ENCODE measurements around the gene ARMC3.

Gene ARMC3

DNA sequence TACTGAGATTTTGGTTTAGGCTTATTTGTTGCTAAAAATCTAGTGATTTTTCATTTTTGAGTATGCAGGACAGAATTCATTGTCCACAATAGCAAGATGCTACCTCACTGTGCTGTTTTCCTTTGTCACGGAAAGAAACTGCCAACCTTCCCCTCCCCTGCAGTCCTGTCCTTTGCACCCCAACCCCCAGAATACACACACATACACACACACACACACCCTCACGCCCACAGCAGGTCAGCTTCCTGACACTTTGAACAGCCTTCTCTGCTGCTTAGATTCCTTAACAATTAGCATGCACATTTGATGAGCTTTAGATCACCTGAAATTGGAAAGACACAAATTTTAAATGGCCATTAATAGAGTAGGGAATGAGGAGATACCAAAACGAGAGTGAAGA, 32.1 kb downstream of the ARMC3 start:
- ATAC-seq: no peak

DNA sequence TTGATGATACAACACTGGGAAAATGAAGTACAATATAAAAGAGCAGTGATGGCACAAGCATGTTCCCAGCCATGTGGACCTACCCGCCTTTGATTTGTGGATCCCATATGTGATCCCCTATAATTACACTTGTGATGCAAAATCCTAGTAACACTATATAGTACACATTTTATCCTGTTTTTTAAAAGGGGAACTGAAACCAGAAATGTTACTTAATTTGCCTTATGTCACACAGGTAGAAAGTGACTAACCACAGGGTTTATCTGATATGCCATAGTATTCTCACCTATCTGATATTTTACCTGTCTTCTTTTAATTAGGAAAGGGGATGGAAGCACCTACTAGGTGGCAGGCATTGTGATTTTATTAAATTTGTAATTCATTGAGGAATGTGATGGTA, 35.0 kb downstream of the ARMC3 start:
- ATAC-seq: no peak
- TF ChIP-seq ZC3H10 (CRISPR knock-in tag; IDR thresholded peaks at IDR 0.05): no peak
- no peak for TF ChIP-seq ZNF565 (CRISPR knock-in tag; conservative IDR thresholded peaks at IDR 0.05; ENCODE audit: low read depth)
- TF ChIP-seq PPARA (CRISPR knock-in tag; IDR thresholded peaks at IDR 0.05; ENCODE audit: borderline replicate concordance): no peak
- TF ChIP-seq, protein P1, sequence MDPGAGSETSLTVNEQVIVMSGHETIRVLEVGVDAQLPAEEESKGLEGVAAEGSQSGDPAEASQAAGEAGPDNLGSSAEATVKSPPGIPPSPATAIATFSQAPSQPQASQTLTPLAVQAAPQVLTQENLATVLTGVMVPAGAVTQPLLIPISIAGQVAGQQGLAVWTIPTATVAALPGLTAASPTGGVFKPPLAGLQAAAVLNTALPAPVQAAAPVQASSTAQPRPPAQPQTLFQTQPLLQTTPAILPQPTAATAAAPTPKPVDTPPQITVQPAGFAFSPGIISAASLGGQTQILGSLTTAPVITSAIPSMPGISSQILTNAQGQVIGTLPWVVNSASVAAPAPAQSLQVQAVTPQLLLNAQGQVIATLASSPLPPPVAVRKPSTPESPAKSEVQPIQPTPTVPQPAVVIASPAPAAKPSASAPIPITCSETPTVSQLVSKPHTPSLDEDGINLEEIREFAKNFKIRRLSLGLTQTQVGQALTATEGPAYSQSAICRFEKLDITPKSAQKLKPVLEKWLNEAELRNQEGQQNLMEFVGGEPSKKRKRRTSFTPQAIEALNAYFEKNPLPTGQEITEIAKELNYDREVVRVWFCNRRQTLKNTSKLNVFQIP (CRISPR knock-in tag; IDR thresholded peaks at IDR 0.05; ENCODE audit: borderline replicate concordance, low read depth): no peak
- TF ChIP-seq, protein P2, sequence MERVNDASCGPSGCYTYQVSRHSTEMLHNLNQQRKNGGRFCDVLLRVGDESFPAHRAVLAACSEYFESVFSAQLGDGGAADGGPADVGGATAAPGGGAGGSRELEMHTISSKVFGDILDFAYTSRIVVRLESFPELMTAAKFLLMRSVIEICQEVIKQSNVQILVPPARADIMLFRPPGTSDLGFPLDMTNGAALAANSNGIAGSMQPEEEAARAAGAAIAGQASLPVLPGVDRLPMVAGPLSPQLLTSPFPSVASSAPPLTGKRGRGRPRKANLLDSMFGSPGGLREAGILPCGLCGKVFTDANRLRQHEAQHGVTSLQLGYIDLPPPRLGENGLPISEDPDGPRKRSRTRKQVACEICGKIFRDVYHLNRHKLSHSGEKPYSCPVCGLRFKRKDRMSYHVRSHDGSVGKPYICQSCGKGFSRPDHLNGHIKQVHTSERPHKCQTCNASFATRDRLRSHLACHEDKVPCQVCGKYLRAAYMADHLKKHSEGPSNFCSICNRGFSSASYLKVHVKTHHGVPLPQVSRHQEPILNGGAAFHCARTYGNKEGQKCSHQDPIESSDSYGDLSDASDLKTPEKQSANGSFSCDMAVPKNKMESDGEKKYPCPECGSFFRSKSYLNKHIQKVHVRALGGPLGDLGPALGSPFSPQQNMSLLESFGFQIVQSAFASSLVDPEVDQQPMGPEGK (CRISPR knock-in tag; IDR thresholded peaks at IDR 0.05; ENCODE audit: borderline replicate concordance): no peak
- no peak for TF ChIP-seq SNAI2 (CRISPR knock-in tag; IDR thresholded peaks at IDR 0.05)
- no peak for TF ChIP-seq TOX (CRISPR knock-in tag; IDR thresholded peaks at IDR 0.05; ENCODE audit: borderline replicate concordance)
- no peak for TF ChIP-seq RARB (CRISPR knock-in tag; IDR thresholded peaks at IDR 0.05)
- no peak for TF ChIP-seq ZFP3 (CRISPR knock-in tag; IDR thresholded peaks at IDR 0.05)
- TF ChIP-seq GLIS3 (CRISPR knock-in tag; IDR thresholded peaks at IDR 0.05): no peak
- TF ChIP-seq BACH2 (CRISPR knock-in tag; IDR thresholded peaks at IDR 0.05; ENCODE audit: borderline replicate concordance): no peak
- TF ChIP-seq ZFP30 (CRISPR knock-in tag; IDR thresholded peaks at IDR 0.05): no peak
- TF ChIP-seq ARNTL (CRISPR knock-in tag; IDR thresholded peaks at IDR 0.05; ENCODE audit: borderline replicate concordance, low read depth): no peak
- no peak for TF ChIP-seq ISL1 (CRISPR knock-in tag; IDR thresholded peaks at IDR 0.05)
- no peak for TF ChIP-seq CSDC2 (CRISPR knock-in tag; IDR thresholded peaks at IDR 0.05)
- TF ChIP-seq, protein P3, sequence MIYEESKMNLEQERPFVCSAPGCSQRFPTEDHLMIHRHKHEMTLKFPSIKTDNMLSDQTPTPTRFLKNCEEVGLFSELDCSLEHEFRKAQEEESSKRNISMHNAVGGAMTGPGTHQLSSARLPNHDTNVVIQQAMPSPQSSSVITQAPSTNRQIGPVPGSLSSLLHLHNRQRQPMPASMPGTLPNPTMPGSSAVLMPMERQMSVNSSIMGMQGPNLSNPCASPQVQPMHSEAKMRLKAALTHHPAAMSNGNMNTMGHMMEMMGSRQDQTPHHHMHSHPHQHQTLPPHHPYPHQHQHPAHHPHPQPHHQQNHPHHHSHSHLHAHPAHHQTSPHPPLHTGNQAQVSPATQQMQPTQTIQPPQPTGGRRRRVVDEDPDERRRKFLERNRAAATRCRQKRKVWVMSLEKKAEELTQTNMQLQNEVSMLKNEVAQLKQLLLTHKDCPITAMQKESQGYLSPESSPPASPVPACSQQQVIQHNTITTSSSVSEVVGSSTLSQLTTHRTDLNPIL (CRISPR knock-in tag; IDR thresholded peaks at IDR 0.05; ENCODE audit: low read depth): no peak
- TF ChIP-seq OSR1 (CRISPR knock-in tag; IDR thresholded peaks at IDR 0.05): no peak
- TF ChIP-seq ESRRG (CRISPR knock-in tag; IDR thresholded peaks at IDR 0.05): no peak
- TF ChIP-seq ZNF8 (CRISPR knock-in tag; IDR thresholded peaks at IDR 0.05): no peak

More for the DNA sequence above, 32.1 kb downstream of the ARMC3 start:
- TF ChIP-seq, protein P1 (CRISPR knock-in tag; IDR thresholded peaks at IDR 0.05; ENCODE audit: borderline replicate concordance, low read depth): no peak
- no peak for TF ChIP-seq PPARA (CRISPR knock-in tag; IDR thresholded peaks at IDR 0.05; ENCODE audit: borderline replicate concordance)
- no peak for TF ChIP-seq SNAI2 (CRISPR knock-in tag; IDR thresholded peaks at IDR 0.05)
- no peak for TF ChIP-seq CSDC2 (CRISPR knock-in tag; IDR thresholded peaks at IDR 0.05)
- TF ChIP-seq OSR1 (CRISPR knock-in tag; IDR thresholded peaks at IDR 0.05): no peak
- no peak for TF ChIP-seq ESRRG (CRISPR knock-in tag; IDR thresholded peaks at IDR 0.05)
- no peak for TF ChIP-seq TOX (CRISPR knock-in tag; IDR thresholded peaks at IDR 0.05; ENCODE audit: borderline replicate concordance)
- TF ChIP-seq, protein P4, sequence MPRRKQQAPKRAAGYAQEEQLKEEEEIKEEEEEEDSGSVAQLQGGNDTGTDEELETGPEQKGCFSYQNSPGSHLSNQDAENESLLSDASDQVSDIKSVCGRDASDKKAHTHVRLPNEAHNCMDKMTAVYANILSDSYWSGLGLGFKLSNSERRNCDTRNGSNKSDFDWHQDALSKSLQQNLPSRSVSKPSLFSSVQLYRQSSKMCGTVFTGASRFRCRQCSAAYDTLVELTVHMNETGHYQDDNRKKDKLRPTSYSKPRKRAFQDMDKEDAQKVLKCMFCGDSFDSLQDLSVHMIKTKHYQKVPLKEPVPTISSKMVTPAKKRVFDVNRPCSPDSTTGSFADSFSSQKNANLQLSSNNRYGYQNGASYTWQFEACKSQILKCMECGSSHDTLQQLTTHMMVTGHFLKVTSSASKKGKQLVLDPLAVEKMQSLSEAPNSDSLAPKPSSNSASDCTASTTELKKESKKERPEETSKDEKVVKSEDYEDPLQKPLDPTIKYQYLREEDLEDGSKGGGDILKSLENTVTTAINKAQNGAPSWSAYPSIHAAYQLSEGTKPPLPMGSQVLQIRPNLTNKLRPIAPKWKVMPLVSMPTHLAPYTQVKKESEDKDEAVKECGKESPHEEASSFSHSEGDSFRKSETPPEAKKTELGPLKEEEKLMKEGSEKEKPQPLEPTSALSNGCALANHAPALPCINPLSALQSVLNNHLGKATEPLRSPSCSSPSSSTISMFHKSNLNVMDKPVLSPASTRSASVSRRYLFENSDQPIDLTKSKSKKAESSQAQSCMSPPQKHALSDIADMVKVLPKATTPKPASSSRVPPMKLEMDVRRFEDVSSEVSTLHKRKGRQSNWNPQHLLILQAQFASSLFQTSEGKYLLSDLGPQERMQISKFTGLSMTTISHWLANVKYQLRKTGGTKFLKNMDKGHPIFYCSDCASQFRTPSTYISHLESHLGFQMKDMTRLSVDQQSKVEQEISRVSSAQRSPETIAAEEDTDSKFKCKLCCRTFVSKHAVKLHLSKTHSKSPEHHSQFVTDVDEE (CRISPR knock-in tag; IDR thresholded peaks at IDR 0.05): no peak
- TF ChIP-seq, protein P2 (CRISPR knock-in tag; IDR thresholded peaks at IDR 0.05; ENCODE audit: borderline replicate concordance): no peak
